IgD-negative memory B cell (primary cell): ENCODE data around the gene ZNF444. TPM values are rescaled to one million over a fixed set of nuclear protein-coding genes. Genes with fewer than 3 reads are reported as not detected.
"Not testable (repeated sequence)": the region's sequence is repeated elsewhere in the genome, so short reads cannot be mapped to it uniquely, and the experiment has no call there.

Experiments
- H3K27ac Mint-ChIP-seq, 3 donors: one replicate each; pipeline ENCODE4 v1.8.0; 2020 to 2022; ENCODE audit warnings: mild to moderate bottlenecking in 3 of 3, mixed read lengths in 3 of 3, moderate library complexity in 1 of 3
- H3K27me3 Mint-ChIP-seq: one replicate; pipeline ENCODE4 v1.8.0; 2021; ENCODE audit warnings: mixed read lengths
- H3K36me3 Mint-ChIP-seq: one replicate; pipeline ENCODE4 v1.8.0; 2020; ENCODE audit warnings: mild to moderate bottlenecking, mixed read lengths
- H3K4me1 Mint-ChIP-seq, 3 donors: one replicate each; pipeline ENCODE4 v1.8.0; 2020 to 2022; ENCODE audit warnings: mixed read lengths in 3 of 3, mild to moderate bottlenecking in 1 of 3
- H3K4me3 Mint-ChIP-seq, 4 donors: one replicate each; pipeline ENCODE4 v1.8.0; 2020 to 2022; ENCODE audit warnings: mild to moderate bottlenecking in 4 of 4, mixed read lengths in 4 of 4, moderate library complexity in 3 of 4
- H3K9me3 Mint-ChIP-seq, 3 donors: one replicate each; pipeline ENCODE4 v1.8.0; 2020 to 2021; ENCODE audit warnings: mixed read lengths in 3 of 3, mild to moderate bottlenecking in 1 of 3
- polyA plus RNA-seq: library from polyadenylated mRNA; unstranded; fragments of 300-500 nt; fragmentation: Illumina TruSeq; gene quantifications from one replicate; pipeline ENCODE4 v1.2.3, GENCODE V29; 2021

ZNF444 gene
- polyA plus RNA-seq, 1 donor from 2014 or later: 19.5 TPM

- peaks cover 2% of the 10 kb centered on the region for H3K36me3 Mint-ChIP-seq
- no peaks in the 10 kb centered on the region for H3K9me3 Mint-ChIP-seq
- peak overlapping the region in 2 of 3 donors; percentile 63 to 71 for H3K27ac Mint-ChIP-seq
- peak overlapping the region in 1 of 4 donors; percentile 45 for H3K4me3 Mint-ChIP-seq
- H3K4me1 Mint-ChIP-seq: peaks cover 12 to 17% (median 16%) of the 10 kb centered on the region in 3 donors
- no peaks in the 10 kb centered on the region for H3K27me3 Mint-ChIP-seq
Measured at GRCh38 chr19:56142897-56143434, 1.9 kb downstream of the ZNF444 start.

GRCh38 chr19:56144376-56144775, 3.3 kb downstream of the ZNF444 start:
- Mint-ChIP-seq H3K27me3 (no peaks in the 10 kb centered on the region), H3K4me3 (peak overlapping the region in 1 of 4 donors; percentile 71), H3K4me1 (peaks cover 10 to 17% (median 16%) of the 10 kb centered on the region in 3 donors), H3K36me3 (no peaks in the 10 kb centered on the region), H3K27ac (peak overlapping the region in 1 of 3 donors; percentile 37), H3K9me3 (no peaks in the 10 kb centered on the region)

- H3K4me3 Mint-ChIP-seq: no peak overlapping the region
Measured at GRCh38 chr19:56144831-56145230, 3.7 kb downstream of the ZNF444 start.

DNA sequence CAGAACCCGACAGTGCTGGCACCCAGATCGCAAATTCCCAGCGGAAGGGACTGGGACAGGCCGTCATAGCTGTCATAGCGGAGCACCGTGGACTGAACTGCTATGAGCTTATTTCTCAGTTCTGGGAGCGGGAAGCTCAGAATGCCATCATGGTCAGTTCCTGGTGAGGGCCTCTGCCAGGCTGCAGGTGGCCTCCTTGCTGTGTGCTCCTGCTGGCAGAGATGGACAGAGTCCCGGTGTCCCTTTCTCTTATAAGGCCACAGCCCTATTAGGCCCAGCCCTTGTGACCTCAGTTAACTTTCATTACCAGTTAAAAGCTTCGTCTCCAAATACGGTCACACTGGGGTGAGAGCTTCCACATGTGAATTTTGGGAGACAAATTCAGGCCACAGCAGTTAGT, 4.6 kb downstream of the ZNF444 start:
- H3K4me1 Mint-ChIP-seq: peaks cover 5 to 10% (median 9%) of the 10 kb centered on the region in 3 donors
- no peak overlapping the region for H3K27ac Mint-ChIP-seq
- peaks cover 1% of the 10 kb centered on the region for H3K36me3 Mint-ChIP-seq
- no peaks in the 10 kb centered on the region for H3K27me3 Mint-ChIP-seq
- peaks cover 0 to 4% (median 0%) of the 10 kb centered on the region in 3 donors for H3K9me3 Mint-ChIP-seq
- H3K4me3 Mint-ChIP-seq: peak overlapping the region in 2 of 4 donors; percentile 17 to 45

More at GRCh38 chr19:56144831-56145230, 3.7 kb downstream of the ZNF444 start:
- H3K4me1 Mint-ChIP-seq: peaks cover 10 to 15% (median 15%) of the 10 kb centered on the region in 3 donors
- H3K27me3 Mint-ChIP-seq: no peaks in the 10 kb centered on the region
- H3K9me3 Mint-ChIP-seq: peaks cover 0 to 4% (median 0%) of the 10 kb centered on the region in 3 donors
- no peak overlapping the region for H3K27ac Mint-ChIP-seq
- H3K36me3 Mint-ChIP-seq: peaks cover 1% of the 10 kb centered on the region

DNA sequence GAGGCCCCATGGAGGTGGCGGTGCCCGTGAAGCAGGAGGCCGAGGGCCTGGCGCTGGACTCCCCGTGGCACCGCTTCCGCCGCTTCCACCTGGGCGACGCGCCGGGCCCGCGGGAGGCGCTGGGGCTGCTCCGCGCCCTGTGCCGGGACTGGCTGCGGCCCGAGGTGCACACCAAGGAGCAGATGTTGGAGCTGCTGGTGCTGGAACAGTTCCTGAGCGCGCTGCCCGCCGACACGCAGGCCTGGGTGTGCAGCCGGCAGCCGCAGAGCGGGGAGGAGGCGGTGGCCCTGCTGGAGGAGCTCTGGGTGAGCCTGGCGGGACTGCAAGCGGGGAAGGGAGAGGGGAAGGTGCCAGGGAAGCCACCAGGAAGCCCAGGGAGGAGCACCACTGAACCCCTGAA, 5.8 kb downstream of the ZNF444 start:
- Mint-ChIP-seq H3K9me3 (peaks cover 0 to 4% (median 0%) of the 10 kb centered on the region in 3 donors), H3K4me3 (no peak overlapping the region), H3K27me3 (no peaks in the 10 kb centered on the region), H3K36me3 (peaks cover 1% of the 10 kb centered on the region), H3K4me1 (peaks cover 3 to 5% (median 3%) of the 10 kb centered on the region in 3 donors), H3K27ac (no peak overlapping the region)

- Mint-ChIP-seq H3K27ac (no peak overlapping the region), H3K4me1 (peaks cover 0 to 2% (median 0%) of the 10 kb centered on the region in 3 donors), H3K9me3 (peaks cover 0 to 4% (median 0%) of the 10 kb centered on the region in 3 donors), H3K4me3 (no peak overlapping the region), H3K36me3 (peaks cover 1% of the 10 kb centered on the region), H3K27me3 (no peaks in the 10 kb centered on the region)
Measured at GRCh38 chr19:56147307-56147706, 6.2 kb downstream of the ZNF444 start.

DNA sequence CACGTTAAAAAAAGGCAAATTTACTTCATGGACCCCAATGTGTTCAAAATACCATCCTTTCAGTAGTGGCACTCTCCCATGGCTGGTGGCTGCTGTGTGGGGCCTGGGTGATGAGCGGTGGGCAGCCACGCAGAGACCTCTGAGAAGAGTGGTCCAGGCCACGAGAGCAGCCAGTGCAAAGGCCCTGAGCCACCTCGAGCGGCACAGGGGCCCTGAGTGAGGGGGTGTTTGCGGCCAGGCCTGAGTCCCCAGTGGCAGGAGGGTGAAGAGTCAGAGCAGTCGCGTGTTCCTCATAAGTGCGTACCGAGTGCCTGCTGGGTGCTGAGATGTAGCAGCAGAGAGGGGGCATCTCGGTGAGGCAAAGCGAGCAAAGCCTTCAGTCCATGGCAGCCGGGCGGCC, 7.0 kb downstream of the ZNF444 start:
- Mint-ChIP-seq H3K4me3 (peak overlapping the region in 1 of 4 donors; percentile 52), H3K27ac (peak overlapping the region in 1 of 3 donors; percentile 85), H3K27me3 (no peaks in the 10 kb centered on the region), H3K36me3 (peaks cover 1% of the 10 kb centered on the region), H3K4me1 (peaks cover 0 to 5% (median 0%) of the 10 kb centered on the region in 3 donors), H3K9me3 (peaks cover 0 to 4% (median 0%) of the 10 kb centered on the region in 3 donors)

DNA sequence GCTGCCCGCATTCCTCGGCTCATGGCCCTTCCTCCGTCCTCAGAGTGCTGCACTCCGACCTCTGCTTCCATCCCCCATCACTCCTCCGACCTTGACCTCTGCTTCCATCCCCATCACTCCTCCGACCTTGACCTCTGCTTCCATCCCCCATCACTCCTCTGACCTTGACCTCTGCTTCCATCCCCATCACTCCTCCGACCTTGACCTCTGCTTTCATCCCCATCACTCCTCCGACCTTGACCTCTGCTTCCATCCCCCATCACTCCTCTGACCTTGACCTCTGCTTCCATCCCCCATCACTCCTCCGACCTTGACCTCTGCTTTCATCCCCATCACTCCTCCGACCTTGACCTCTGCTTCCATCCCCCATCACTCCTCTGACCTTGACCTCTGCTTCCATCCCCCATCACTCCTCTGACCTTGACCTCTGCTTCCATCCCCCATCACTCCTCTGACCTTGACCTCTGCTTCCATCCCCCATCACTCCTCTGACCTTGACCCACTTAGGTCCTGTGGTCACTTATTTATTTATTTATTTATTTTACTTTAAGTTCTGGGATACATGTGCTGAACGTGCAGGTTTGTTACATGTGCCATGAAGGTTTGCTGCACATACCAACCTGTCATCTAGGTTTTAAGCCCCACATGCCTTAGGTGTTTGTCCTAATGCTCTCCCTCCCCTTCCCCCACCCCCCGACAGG, 8.0 kb downstream of the ZNF444 start:
- H3K4me3 Mint-ChIP-seq, H3K9me3 Mint-ChIP-seq, H3K4me1 Mint-ChIP-seq, H3K36me3 Mint-ChIP-seq, H3K27me3 Mint-ChIP-seq, H3K27ac Mint-ChIP-seq: not testable (repeated sequence)

DNA sequence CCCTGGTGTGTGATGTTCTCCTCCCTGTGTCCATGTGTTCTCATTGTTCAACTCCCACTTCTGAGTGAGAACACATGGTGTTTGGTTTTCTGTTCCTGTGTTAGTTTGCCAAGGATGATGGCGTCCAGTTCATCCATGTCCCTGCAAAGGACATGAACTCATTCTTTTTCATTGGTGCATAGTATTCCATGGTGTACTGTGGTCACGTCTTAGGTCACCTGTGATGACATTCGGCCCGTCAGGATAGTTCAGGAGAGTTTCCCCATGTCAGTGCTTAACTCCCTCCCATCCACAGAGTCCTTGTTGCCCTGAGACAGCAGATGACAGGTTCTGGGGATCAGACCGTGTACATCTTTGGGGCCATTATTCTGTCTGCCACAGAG, 8.6 kb downstream of the ZNF444 start:
- Mint-ChIP-seq H3K9me3 (peaks cover 0 to 4% (median 0%) of the 10 kb centered on the region in 3 donors), H3K36me3 (peaks cover 1% of the 10 kb centered on the region), H3K27me3 (no peaks in the 10 kb centered on the region), H3K27ac (no peak overlapping the region), H3K4me1 (peaks cover 0 to 3% (median 0%) of the 10 kb centered on the region in 3 donors), H3K4me3 (no peak overlapping the region)

GRCh38 chr19:56150358-56150757, 9.3 kb downstream of the ZNF444 start:
- Mint-ChIP-seq H3K36me3 (peaks cover 1% of the 10 kb centered on the region), H3K4me1 (peaks cover 0 to 3% (median 2%) of the 10 kb centered on the region in 3 donors), H3K27me3 (no peaks in the 10 kb centered on the region), H3K4me3 (no peak overlapping the region), H3K27ac (no peak overlapping the region), H3K9me3 (peaks cover 0 to 4% (median 0%) of the 10 kb centered on the region in 3 donors)

GRCh38 chr19:56152644-56153043, 11.6 kb downstream of the ZNF444 start:
- Mint-ChIP-seq H3K9me3 (peaks cover 0 to 4% (median 0%) of the 10 kb centered on the region in 3 donors), H3K27ac (no peak overlapping the region), H3K4me1 (peaks cover 0 to 3% (median 2%) of the 10 kb centered on the region in 3 donors), H3K36me3 (peaks cover 3% of the 10 kb centered on the region), H3K27me3 (no peaks in the 10 kb centered on the region), H3K4me3 (no peak overlapping the region)

DNA sequence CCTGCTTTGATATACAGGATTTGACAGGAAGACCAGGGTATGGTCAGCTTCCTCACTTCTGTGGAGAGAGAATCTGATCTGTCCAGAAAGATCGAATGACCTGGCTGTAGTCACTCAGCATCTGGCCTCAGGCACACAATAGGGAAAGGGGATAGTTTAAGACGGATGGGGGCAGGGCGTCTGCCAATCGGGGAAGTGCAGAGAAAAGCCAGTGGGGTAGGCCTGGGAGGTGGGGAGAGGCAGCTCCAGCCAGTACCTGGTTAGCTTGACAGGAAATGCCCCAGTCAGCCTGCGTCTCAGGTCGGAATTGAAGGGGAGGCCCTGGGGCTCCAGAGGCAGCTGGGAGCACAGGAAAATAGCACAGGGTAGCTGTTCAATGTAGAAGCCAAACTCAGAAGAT, 12.4 kb downstream of the ZNF444 start:
- Mint-ChIP-seq H3K4me1 (peaks cover 0 to 3% (median 2%) of the 10 kb centered on the region in 3 donors), H3K27ac (no peak overlapping the region), H3K4me3 (no peak overlapping the region), H3K36me3 (peaks cover 3% of the 10 kb centered on the region), H3K9me3 (peaks cover 0 to 4% (median 0%) of the 10 kb centered on the region in 3 donors), H3K27me3 (no peaks in the 10 kb centered on the region)

- peaks cover 6% of the 10 kb centered on the region for H3K36me3 Mint-ChIP-seq
- H3K9me3 Mint-ChIP-seq: peaks cover 0 to 3% (median 0%) of the 10 kb centered on the region in 3 donors
- H3K27ac Mint-ChIP-seq: no peak overlapping the region
- no peaks in the 10 kb centered on the region for H3K27me3 Mint-ChIP-seq
- peaks cover 0 to 4% (median 3%) of the 10 kb centered on the region in 3 donors for H3K4me1 Mint-ChIP-seq
- no peak overlapping the region for H3K4me3 Mint-ChIP-seq
Measured at GRCh38 chr19:56155124-56155687, 14.1 kb downstream of the ZNF444 start.

- Mint-ChIP-seq H3K36me3 (peaks cover 6% of the 10 kb centered on the region), H3K4me1 (peaks cover 0 to 4% (median 3%) of the 10 kb centered on the region in 3 donors), H3K4me3 (no peak overlapping the region), H3K27me3 (no peaks in the 10 kb centered on the region), H3K27ac (no peak overlapping the region), H3K9me3 (peaks cover 0 to 3% (median 0%) of the 10 kb centered on the region in 3 donors)
Measured at GRCh38 chr19:56156768-56157167, 15.7 kb downstream of the ZNF444 start.

DNA sequence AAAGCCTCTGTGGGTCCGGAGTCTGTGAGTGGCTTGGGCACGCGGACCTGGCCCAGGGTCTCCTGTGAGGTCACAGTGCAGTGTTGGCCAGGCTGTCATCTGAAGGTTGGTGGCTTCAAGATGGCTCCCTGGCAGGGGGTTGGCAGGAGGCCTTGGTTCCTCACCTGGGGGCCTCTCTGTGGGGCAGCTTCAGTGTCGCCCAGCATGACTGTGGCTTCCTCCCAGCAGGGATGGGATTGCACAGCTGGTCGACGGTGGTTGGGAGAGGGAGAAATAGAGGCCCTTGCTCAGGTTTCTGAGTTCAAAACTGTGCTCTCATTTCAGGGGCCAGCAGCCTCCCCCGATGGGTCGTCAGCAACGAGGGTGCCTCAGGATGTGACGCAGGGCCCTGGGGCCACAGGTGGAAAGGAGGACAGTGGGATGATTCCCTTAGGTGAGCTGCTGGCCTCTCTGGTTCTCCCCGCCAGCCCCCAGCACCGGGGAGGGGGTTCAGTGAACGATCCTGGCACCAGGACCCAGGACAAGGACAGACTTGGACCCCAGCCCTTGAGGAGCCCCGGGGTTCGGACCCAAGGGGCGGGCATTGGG, 17.2 kb downstream of the ZNF444 start:
- H3K9me3 Mint-ChIP-seq: peaks cover 0 to 3% (median 0%) of the 10 kb centered on the region in 3 donors
- H3K4me1 Mint-ChIP-seq: peaks cover 0 to 4% (median 0%) of the 10 kb centered on the region in 3 donors
- H3K4me3 Mint-ChIP-seq: no peak overlapping the region
- no peaks in the 10 kb centered on the region for H3K27me3 Mint-ChIP-seq
- H3K27ac Mint-ChIP-seq: peak overlapping the region in 1 of 3 donors; percentile 43
- H3K36me3 Mint-ChIP-seq: peaks cover 6% of the 10 kb centered on the region
